ENCODE results near the gene THPO.

Gene THPO

DNA sequence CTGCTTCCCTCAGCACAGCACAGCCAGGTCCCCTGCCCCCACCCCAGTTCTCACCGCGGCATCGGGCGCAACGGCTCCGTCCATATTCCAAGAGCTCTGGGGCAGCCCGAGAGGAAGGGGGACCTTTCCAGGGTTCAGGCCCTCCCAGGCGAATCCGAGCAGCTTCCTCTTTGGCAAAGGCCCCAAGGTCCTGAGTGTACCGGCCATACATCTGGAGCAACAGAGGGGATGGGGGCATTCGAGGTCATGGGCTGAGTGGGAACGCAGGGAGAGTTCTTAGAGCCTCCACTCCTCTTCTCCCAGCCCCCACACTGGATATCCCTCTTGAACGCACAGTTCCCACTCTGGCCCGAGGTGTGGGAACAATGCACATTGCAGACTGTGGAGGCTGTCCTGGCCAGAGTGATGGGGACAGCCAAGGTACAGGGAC is 19.1 kb downstream of the THPO start:
- TF ChIP-seq, protein P1, sequence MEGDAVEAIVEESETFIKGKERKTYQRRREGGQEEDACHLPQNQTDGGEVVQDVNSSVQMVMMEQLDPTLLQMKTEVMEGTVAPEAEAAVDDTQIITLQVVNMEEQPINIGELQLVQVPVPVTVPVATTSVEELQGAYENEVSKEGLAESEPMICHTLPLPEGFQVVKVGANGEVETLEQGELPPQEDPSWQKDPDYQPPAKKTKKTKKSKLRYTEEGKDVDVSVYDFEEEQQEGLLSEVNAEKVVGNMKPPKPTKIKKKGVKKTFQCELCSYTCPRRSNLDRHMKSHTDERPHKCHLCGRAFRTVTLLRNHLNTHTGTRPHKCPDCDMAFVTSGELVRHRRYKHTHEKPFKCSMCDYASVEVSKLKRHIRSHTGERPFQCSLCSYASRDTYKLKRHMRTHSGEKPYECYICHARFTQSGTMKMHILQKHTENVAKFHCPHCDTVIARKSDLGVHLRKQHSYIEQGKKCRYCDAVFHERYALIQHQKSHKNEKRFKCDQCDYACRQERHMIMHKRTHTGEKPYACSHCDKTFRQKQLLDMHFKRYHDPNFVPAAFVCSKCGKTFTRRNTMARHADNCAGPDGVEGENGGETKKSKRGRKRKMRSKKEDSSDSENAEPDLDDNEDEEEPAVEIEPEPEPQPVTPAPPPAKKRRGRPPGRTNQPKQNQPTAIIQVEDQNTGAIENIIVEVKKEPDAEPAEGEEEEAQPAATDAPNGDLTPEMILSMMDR (IDR thresholded peaks at IDR 0.05; ENCODE audit: low read depth, low read length), result no peak
- DNase-seq, result no peak

DNA sequence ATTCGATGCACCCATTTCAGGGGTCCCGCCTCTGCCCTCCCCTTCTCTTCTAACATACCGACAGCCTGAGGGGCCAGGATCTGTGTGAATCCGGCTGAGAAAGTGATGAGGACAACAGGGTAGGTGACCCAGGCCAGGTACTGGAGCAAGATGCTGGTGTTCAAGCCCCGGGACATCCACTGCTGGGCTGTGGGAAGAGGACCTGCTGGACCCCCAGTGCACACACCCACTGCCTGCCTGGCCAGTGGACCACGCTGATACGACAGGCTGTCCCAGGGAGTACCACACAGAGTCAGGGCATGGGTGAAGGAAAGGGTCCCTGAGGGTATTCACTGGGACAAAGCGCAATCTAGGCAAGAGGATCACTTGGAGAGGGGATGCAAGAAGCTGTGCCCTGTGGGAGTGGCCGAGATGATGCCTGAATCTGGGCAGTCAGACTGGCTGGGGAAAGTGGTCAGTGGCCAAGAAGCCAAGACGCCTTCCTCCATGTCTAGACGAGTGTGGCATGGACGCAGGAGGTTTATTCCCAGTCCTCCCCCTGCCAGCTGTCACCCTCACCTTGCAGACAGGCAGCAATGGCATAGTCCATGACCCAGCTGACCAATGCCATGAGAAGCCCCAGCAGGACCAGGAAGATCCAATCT is 19.8 kb downstream of the THPO start:
- no peaks in the 10 kb centered on the region for H3K27me3 ChIP-seq
- no peaks in the 10 kb centered on the region for H3K9me3 ChIP-seq
- H3K4me1 ChIP-seq, result no peaks in the 10 kb centered on the region
- H3K4me3 ChIP-seq (ENCODE audit: low read depth, low read length), result no peak overlapping the region
- TF ChIP-seq, protein P1 (IDR thresholded peaks at IDR 0.05; ENCODE audit: low read depth, low read length), result no peak
- H3K36me3 ChIP-seq, result no peaks in the 10 kb centered on the region
- no peak for DNase-seq

More for the DNA sequence above, 19.1 kb downstream of the THPO start:
- H3K27me3 ChIP-seq, result no peaks in the 10 kb centered on the region
- H3K4me3 ChIP-seq (ENCODE audit: low read depth, low read length), result no peak overlapping the region
- H3K9me3 ChIP-seq, result no peaks in the 10 kb centered on the region
- H3K36me3 ChIP-seq, result no peaks in the 10 kb centered on the region
- H3K4me1 ChIP-seq, result no peaks in the 10 kb centered on the region

DNA sequence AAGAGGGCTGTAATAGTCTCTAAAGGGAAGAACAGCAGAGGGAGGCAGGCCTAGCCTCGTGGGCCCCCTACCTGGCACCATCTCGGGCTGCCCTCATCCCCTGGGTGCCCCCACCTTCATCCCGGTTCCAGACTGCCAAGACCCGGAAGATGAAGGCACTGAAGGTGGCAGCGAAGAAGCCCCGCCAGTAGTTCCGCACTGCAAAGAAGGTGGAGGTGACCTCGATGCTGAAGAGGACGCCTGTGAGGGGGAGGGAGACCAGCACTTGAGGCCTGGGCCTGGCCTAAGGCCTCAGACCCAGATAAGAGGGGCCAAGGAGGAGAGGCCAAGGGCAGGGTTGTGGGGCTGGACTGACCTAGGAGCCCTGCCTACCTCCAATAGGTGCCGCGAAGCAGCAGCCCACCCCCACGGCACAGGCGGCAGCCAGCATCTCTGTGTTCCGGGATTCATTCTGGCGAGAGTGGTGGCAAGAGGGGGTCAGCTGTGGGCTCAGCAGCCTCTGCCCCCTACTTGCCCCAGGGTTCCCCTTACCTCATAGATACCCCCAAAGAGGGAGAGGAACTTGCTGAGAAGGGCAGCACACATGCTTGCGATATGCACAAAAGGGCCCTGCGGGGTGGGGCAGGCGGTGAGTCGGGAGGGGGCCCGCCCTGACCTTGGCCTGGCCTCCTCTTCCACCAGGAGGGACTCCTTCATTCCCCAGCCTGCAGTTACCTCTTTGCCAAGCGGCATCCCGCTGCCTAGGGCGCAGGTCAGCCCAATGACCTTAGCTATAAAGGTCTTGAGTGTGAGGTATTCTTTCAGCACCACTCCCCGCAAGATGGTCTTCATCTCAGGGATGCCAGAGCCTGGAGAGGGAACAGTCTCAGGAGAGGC is 20.5 kb downstream of the THPO start:
- Histone ChIP-seq H3K4me1 (no peaks in the 10 kb centered on the region), H3K4me3 (ENCODE audit: low read depth, low read length) (no peak overlapping the region), H3K27me3 (no peaks in the 10 kb centered on the region), H3K36me3 (no peaks in the 10 kb centered on the region), H3K9me3 (no peaks in the 10 kb centered on the region)
- no peak for DNase-seq
- TF ChIP-seq, protein P1 (IDR thresholded peaks at IDR 0.05; ENCODE audit: low read depth, low read length), result no peak

DNA sequence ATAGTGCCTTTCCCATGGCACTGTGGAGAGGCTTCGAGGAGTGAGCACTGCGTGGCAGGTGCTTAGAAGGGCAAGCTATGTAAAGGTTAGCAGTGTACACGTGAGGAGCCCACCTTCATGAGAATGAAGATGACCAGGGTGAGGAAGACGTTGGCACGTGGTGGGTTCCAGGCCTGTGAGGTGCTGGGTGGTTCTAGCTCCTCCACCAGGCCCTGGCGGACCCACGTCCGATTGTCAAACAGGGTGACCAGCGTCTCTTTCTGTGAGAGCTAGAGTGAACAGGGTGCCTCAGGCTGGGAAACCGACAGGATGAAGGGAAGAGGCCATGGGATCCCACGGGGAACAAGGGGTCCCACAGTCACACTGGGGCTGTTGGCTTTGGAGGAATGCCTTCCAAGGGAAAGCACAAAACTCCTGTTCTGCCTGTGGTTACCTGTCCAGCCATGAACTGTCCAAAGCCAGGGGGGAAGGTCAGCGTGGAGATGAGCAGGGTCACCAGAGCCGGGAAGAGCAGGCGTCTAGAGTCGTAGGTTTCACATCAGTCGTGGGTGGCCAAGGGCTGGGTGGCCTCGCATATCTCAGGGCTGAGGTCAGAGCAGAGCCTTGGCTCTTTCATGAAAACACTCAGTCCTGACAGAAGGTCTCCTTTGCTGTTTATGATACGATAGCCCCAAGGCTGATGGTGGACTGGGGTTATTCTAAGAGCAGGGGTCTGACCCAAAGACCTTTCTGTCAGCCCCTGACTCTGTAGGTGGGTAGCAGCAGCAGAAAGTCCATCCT is 22.6 kb downstream of the THPO start:
- H3K9me3 ChIP-seq, result no peaks in the 10 kb centered on the region

DNA sequence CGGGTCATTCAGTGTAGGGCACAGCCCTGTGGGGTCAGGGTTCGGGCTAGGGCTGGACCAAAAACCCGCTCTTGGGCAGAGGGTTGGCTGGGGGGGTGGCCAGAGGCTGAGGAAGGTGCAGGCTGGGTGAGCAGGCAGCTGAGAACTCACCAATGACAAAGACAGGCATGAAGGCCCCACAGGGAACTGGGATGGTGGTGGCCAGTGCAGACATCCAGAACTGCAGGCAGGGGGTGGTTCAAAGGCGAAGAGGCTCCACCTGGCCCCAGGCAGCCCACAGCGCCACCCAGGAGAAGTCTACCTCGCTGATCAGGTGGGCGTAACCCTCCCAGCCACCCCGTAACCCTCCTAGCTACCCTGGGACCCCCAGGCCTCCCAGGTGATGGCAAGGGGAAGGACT is 23.3 kb downstream of the THPO start:
- Histone ChIP-seq H3K27me3 (no peaks in the 10 kb centered on the region), H3K36me3 (no peaks in the 10 kb centered on the region), H3K4me1 (no peaks in the 10 kb centered on the region), H3K9me3 (no peaks in the 10 kb centered on the region), H3K4me3 (ENCODE audit: low read depth, low read length) (no peak overlapping the region)
- TF ChIP-seq, protein P1 (IDR thresholded peaks at IDR 0.05; ENCODE audit: low read depth, low read length), result no peak
- DNase-seq, result no peak

More for the DNA sequence above, 22.6 kb downstream of the THPO start:
- TF ChIP-seq, protein P1 (IDR thresholded peaks at IDR 0.05; ENCODE audit: low read depth, low read length), result no peak
- no peak overlapping the region for H3K4me3 ChIP-seq (ENCODE audit: low read depth, low read length)
- H3K27me3 ChIP-seq, result no peaks in the 10 kb centered on the region
- no peaks in the 10 kb centered on the region for H3K36me3 ChIP-seq
- no peaks in the 10 kb centered on the region for H3K4me1 ChIP-seq
- no peak for DNase-seq
